HuH-7.5 (cell line): ENCODE data around the gene C11orf86.

Experiments
- DNase-seq: peaks from one replicate; pipeline ENCODE4 v3.0.0; 2011; ENCODE audit warnings: low spot score

The C11orf86 gene

GRCh38 chr11:67025750-67026149 lies 50.6 kb downstream of the C11orf86 start:
- no peak for DNase-seq
